ENCODE results near the gene EXOC7. TPM values are rescaled to one million over a fixed set of nuclear protein-coding genes. Genes with fewer than 3 reads are reported as not detected.
"Not testable (repeated sequence)": the region's sequence is repeated elsewhere in the genome, so short reads cannot be mapped to it uniquely, and the experiment has no call there.

EXOC7 gene
- polyA plus RNA-seq, 4 donors = 151 to 179 (median 158) TPM

GRCh38 chr17:76049836-76050537, 53.6 kb downstream of the EXOC7 start:
- no peak for DNase-seq (ENCODE audit: low read depth in 4 of 4, low spot score in 2 of 4)

GRCh38 chr17:76049239-76049638, 54.3 kb downstream of the EXOC7 start:
- no peak for DNase-seq (ENCODE audit: low read depth in 4 of 4, low spot score in 2 of 4)

- no peak for DNase-seq (ENCODE audit: low read depth in 4 of 4, low spot score in 2 of 4)
These were observed 54.9 kb downstream of the EXOC7 start for GRCh38 chr17:76048711-76049110.

- DNase-seq (ENCODE audit: low read depth in 4 of 4, low spot score in 2 of 4) = no peak
These were observed 55.5 kb downstream of the EXOC7 start for GRCh38 chr17:76048025-76048605.

GRCh38 chr17:76046064-76046463, 57.5 kb downstream of the EXOC7 start:
- DNase-seq (ENCODE audit: low read depth in 4 of 4, low spot score in 2 of 4) = no peak

GRCh38 chr17:76044475-76045007, 59.0 kb downstream of the EXOC7 start:
- not testable (repeated sequence) for DNase-seq (ENCODE audit: low read depth in 4 of 4, low spot score in 2 of 4)

- DNase-seq (ENCODE audit: low read depth in 4 of 4, low spot score in 2 of 4) = not testable (repeated sequence)
These were observed 60.7 kb downstream of the EXOC7 start for GRCh38 chr17:76042868-76043267.

- DNase-seq (ENCODE audit: low read depth in 4 of 4, low spot score in 2 of 4) = no peak
These were observed 63.2 kb downstream of the EXOC7 start for GRCh38 chr17:76040376-76040775.

GRCh38 chr17:76039121-76039520, 64.5 kb downstream of the EXOC7 start:
- DNase-seq (ENCODE audit: low read depth in 4 of 4, low spot score in 2 of 4) = no peak

GRCh38 chr17:76038050-76038449, 65.5 kb downstream of the EXOC7 start:
- no peak for DNase-seq (ENCODE audit: low read depth in 4 of 4, low spot score in 2 of 4)

GRCh38 chr17:76036497-76037261, 66.9 kb downstream of the EXOC7 start:
- no peak for DNase-seq (ENCODE audit: low read depth in 4 of 4, low spot score in 2 of 4)

- no peak for DNase-seq (ENCODE audit: low read depth in 4 of 4, low spot score in 2 of 4)
These were observed 68.9 kb downstream of the EXOC7 start for GRCh38 chr17:76034428-76035350.

- no peak for DNase-seq (ENCODE audit: low read depth in 4 of 4, low spot score in 2 of 4)
These were observed 70.4 kb downstream of the EXOC7 start for GRCh38 chr17:76033139-76033538.

GRCh38 chr17:76032780-76033108, 70.8 kb downstream of the EXOC7 start:
- no peak for DNase-seq (ENCODE audit: low read depth in 4 of 4, low spot score in 2 of 4)

GRCh38 chr17:76032073-76032779, 71.4 kb downstream of the EXOC7 start:
- DNase-seq (ENCODE audit: low read depth in 4 of 4, low spot score in 2 of 4) = no peak

Other genes with a start within 250 kb of the EXOC7 start
- 10 to 100 TPM; 79.8 to 92.5 (median 84.8) TPM for gene WBP2, start 248.5 kb downstream of the EXOC7 start, polyA plus RNA-seq (ENCODE audit: insufficient read length in 4 of 4)
- 1 to 10 TPM; 5.6 to 7.5 (median 6.6) TPM for gene TRIM47, start 225.2 kb downstream of the EXOC7 start, polyA plus RNA-seq (ENCODE audit: insufficient read length in 4 of 4)
- gene TRIM65, start 206.8 kb downstream of the EXOC7 start, polyA plus RNA-seq (ENCODE audit: insufficient read length in 4 of 4) = 10 to 100 TPM; 12.2 to 19.6 (median 15.9) TPM
- gene MRPL38, start 198.9 kb downstream of the EXOC7 start, polyA plus RNA-seq (ENCODE audit: insufficient read length in 4 of 4) = 100 to 1,000 TPM in 2 of 4 donors, 10 to 100 TPM in 2; 72.9 to 113 (median 94.0) TPM
- 10 to 100 TPM in 2 of 4 donors, 1 to 10 TPM in 2; 5.5 to 16.9 (median 10.8) TPM for gene FBF1, start 162.7 kb downstream of the EXOC7 start, polyA plus RNA-seq (ENCODE audit: insufficient read length in 4 of 4)
- gene ACOX1, start 124.6 kb downstream of the EXOC7 start, polyA plus RNA-seq (ENCODE audit: insufficient read length in 4 of 4) = 10 to 100 TPM; 28.2 to 37.6 (median 36.2) TPM
- gene TEN1, start 124.5 kb downstream of the EXOC7 start, polyA plus RNA-seq (ENCODE audit: insufficient read length in 4 of 4) = 10 to 100 TPM; 19.0 to 32.8 (median 27.4) TPM
- 10 to 100 TPM in 2 of 4 donors, 1 to 10 TPM in 2; 8.1 to 28.0 (median 15.3) TPM for gene CDK3, start 102.9 kb downstream of the EXOC7 start, polyA plus RNA-seq (ENCODE audit: insufficient read length in 4 of 4)
- 10 to 100 TPM; 15.1 to 26.1 (median 22.9) TPM for gene EVPL, start 76.5 kb downstream of the EXOC7 start, polyA plus RNA-seq (ENCODE audit: insufficient read length in 4 of 4)
- gene SRP68, start 31.3 kb downstream of the EXOC7 start, polyA plus RNA-seq (ENCODE audit: insufficient read length in 4 of 4) = 100 to 1,000 TPM in 2 of 4 donors, 10 to 100 TPM in 2; 95.3 to 110 (median 101) TPM
- under 1 TPM; 0.25 to 0.88 (median 0.26) TPM for gene GALR2, start 29.0 kb downstream of the EXOC7 start, polyA plus RNA-seq (ENCODE audit: insufficient read length in 4 of 4)
- 10 to 100 TPM; 14.3 to 25.9 (median 21.9) TPM for gene ZACN, start 24.6 kb downstream of the EXOC7 start, polyA plus RNA-seq (ENCODE audit: insufficient read length in 4 of 4)
- gene FOXJ1, start 37.5 kb upstream of the EXOC7 start, polyA plus RNA-seq (ENCODE audit: insufficient read length in 4 of 4) = 10 to 100 TPM; 16.4 to 30.7 (median 25.9) TPM
- gene RNF157, start 136.7 kb upstream of the EXOC7 start, polyA plus RNA-seq (ENCODE audit: insufficient read length in 4 of 4) = 10 to 100 TPM; 22.0 to 39.1 (median 28.8) TPM
- 10 to 100 TPM; 29.0 to 60.6 (median 49.1) TPM for gene UBALD2, start 161.6 kb upstream of the EXOC7 start, polyA plus RNA-seq (ENCODE audit: insufficient read length in 4 of 4)
- gene QRICH2, start 204.5 kb upstream of the EXOC7 start, polyA plus RNA-seq (ENCODE audit: insufficient read length in 4 of 4) = 10 to 100 TPM in 2 of 4 donors, 1 to 10 TPM in 2; 4.3 to 11.1 (median 8.3) TPM

All from left renal cortex interstitium (tissue), 4 donors.